Measurements from ENCODE around the gene RNU1-4.
"Not testable (repeated sequence)": the region's sequence is repeated elsewhere in the genome, so short reads cannot be mapped to it uniquely, and the experiment has no call there.

- not testable (repeated sequence) for TF ChIP-seq POLR2A, CTCF (IDR thresholded peaks at IDR 0.05)
These were observed 26.5 kb downstream of the RNU1-4 start for GRCh38 chr1:16766689-16767256.
